Neuronal stem cell (in vitro differentiated cells): ENCODE data around the gene HSPA9.

ENCODE experiments used
- DNase-seq: peaks from one replicate; pipeline ENCODE4 v3.0.0-alpha.2; 2013; ENCODE audit warnings: low spot score
- H2AFZ ChIP-seq: one replicate; pipeline ENCODE4 v1.6.1; 2013; ENCODE audit warnings: mild to moderate bottlenecking, low read length, inconsistent platforms
- H2AK5ac ChIP-seq: 2 replicates; pipeline ENCODE4 v1.6.1; 2013; ENCODE audit warnings: low read depth, mild to moderate bottlenecking, inconsistent platforms, low read length, moderate library complexity, mixed read lengths
- H2BK120ac ChIP-seq: 2 replicates; pipeline ENCODE4 v1.6.1; 2013; ENCODE audit warnings: low read depth, mild to moderate bottlenecking, inconsistent platforms, low read length, moderate library complexity, mixed read lengths
- H2BK12ac ChIP-seq: one replicate; pipeline ENCODE4 v1.6.1; 2013; ENCODE audit warnings: low read length, inconsistent platforms
- H2BK15ac ChIP-seq: 2 replicates; pipeline ENCODE4 v1.6.1; 2013; ENCODE audit warnings: mild to moderate bottlenecking, low read length, inconsistent platforms, mixed read lengths
- H2BK5ac ChIP-seq: one replicate; pipeline ENCODE4 v1.6.1; 2013; ENCODE audit warnings: inconsistent platforms, mild to moderate bottlenecking, low read length, moderate library complexity
- H3K14ac ChIP-seq: one replicate; pipeline ENCODE4 v1.6.1; 2013; ENCODE audit warnings: low read length, inconsistent platforms
- H3K18ac ChIP-seq: 2 replicates; pipeline ENCODE4 v1.6.1; 2013; ENCODE audit warnings: low read length, inconsistent platforms
- H3K23ac ChIP-seq: 2 replicates; pipeline ENCODE4 v1.6.1; 2013; ENCODE audit warnings: low read depth, mild to moderate bottlenecking, mixed read lengths, low read length, inconsistent platforms; ENCODE audit not compliant: poor library complexity
- H3K27ac ChIP-seq: replicated peaks from 3 replicates; pipeline ENCODE4 v1.5.1; 2013; ENCODE audit warnings: low read length, inconsistent platforms
- H3K27me3 ChIP-seq, 3 experiments: 2 replicates each; pipeline ENCODE4 v1.6.1; 2013; ENCODE audit warnings: low read length in 3 of 3, mild to moderate bottlenecking in 2 of 3, inconsistent platforms in 1 of 3, low read depth in 1 of 3, mixed read lengths in 1 of 3, moderate library complexity in 1 of 3; ENCODE audit not compliant: control insufficient read depth in 3 of 3, insufficient read depth in 3 of 3
- H3K36me3 ChIP-seq, 2 donors: replicated peaks in 1 of 2; 2 replicates each; pipeline ENCODE4 v1.6.1; 2013; ENCODE audit warnings: low read length in 2 of 2; ENCODE audit not compliant: control insufficient read depth in 2 of 2, insufficient read depth in 2 of 2
- H3K4ac ChIP-seq: 2 replicates; pipeline ENCODE4 v1.6.1; 2013; ENCODE audit warnings: inconsistent platforms, mild to moderate bottlenecking, low read length, moderate library complexity
- H3K4me1 ChIP-seq, 2 donors: 1 replicate in 1 of 2; 2 replicates in 1 of 2; pipeline ENCODE4 v1.6.1; 2013; ENCODE audit warnings: low read length in 2 of 2, low read depth in 1 of 2; ENCODE audit not compliant: control insufficient read depth in 2 of 2, insufficient read depth in 1 of 2
- H3K4me2 ChIP-seq: one replicate; pipeline ENCODE4 v1.6.1; 2013; ENCODE audit warnings: mild to moderate bottlenecking, low read length, inconsistent platforms; ENCODE audit not compliant: insufficient read depth, poor library complexity, severe bottlenecking
- H3K4me3 ChIP-seq, 2 donors: 2 replicates each; pipeline ENCODE4 v1.5.1; 2013; ENCODE audit warnings: low read length in 2 of 2, mild to moderate bottlenecking in 2 of 2, inconsistent platforms in 1 of 2, moderate library complexity in 1 of 2
- H3K79me1 ChIP-seq: one replicate; pipeline ENCODE4 v1.6.1; 2013; ENCODE audit warnings: low read depth, mild to moderate bottlenecking, inconsistent platforms, low read length, moderate library complexity
- H3K9ac ChIP-seq: one replicate; pipeline ENCODE4 v1.6.1; 2013; ENCODE audit warnings: mild to moderate bottlenecking, low read depth, low read length, inconsistent platforms; ENCODE audit not compliant: poor library complexity
- H3K9me3 ChIP-seq, 2 donors: replicated peaks in 1 of 2; 2 replicates each; pipeline versions ENCODE3 to v1.6.1; 2013; ENCODE audit warnings: low read length in 2 of 2, mild to moderate bottlenecking in 2 of 2, inconsistent platforms in 1 of 2, low read depth in 1 of 2, mixed read lengths in 1 of 2, moderate library complexity in 1 of 2; ENCODE audit not compliant: control insufficient read depth in 2 of 2, insufficient read depth in 1 of 2
- H4K8ac ChIP-seq: one replicate; pipeline ENCODE4 v1.6.1; 2013; ENCODE audit warnings: low read depth, mild to moderate bottlenecking, inconsistent platforms, low read length, moderate library complexity
- H4K91ac ChIP-seq: one replicate; pipeline ENCODE4 v1.6.1; 2013; ENCODE audit warnings: low read length, low read depth, mild to moderate bottlenecking, inconsistent platforms; ENCODE audit not compliant: poor library complexity
- WGBS, 2 donors: extraction: QIAGEN DNeasy Blood & Tissue Kit; methylation state at CpG; one replicate each; pipeline ENCODE4 v1.1.7; 2013; ENCODE audit warnings: missing lambda C conversion rate in 2 of 2, mixed read lengths in 1 of 2; ENCODE audit not compliant: insufficient read length in 2 of 2, insufficient replicate concordance in 1 of 2; ENCODE audit errors: extremely low coverage in 2 of 2; 5-methylcytosine and 5-hydroxymethylcytosine counted together

The HSPA9 gene

DNA sequence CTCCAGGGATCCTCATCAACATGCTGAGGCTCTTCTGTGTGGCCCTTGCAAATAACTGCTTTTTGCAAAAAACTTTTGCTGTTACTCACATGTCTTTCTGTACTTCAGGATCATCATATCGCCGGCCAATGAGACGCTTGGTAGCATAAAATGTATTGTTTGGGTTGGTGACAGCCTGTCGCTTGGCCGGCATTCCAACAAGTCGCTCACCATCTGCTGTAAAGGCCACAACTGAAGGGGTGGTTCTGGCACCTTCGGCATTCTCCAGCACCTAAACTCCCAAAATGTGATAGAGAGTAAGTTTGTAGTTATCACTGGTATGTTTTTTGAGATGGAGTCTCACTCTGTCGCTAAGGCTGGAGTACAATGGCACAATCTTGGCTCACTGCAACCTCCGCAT lies 4.3 kb downstream of the HSPA9 start:
- Histone ChIP-seq H3K14ac (no peak overlapping the region), H3K36me3 (peaks cover 41 to 85% of the 10 kb centered on the region in 2 donors)

DNA sequence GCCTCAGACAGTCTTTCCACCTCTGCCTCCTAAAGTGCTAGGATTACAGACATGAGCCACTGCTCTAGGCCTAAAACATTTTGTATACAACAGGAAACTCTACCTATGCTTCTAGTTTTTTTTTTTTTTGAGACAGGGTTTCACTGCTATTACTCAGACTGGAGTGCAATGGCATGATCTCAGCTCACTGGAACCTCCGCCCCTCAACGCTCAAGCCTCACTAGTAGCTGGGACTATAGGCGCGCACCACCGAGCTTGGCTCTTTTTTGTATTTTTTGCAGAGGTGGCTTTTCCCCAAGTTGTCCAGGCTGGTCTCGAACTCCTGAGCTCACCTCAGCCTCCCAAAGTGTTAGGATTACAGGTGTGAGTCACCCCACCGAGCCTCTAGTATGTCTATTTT lies 5.4 kb downstream of the HSPA9 start:
- Histone ChIP-seq H3K4me1 (peaks cover 0 to 6% of the 10 kb centered on the region in 2 donors), H3K9ac (no peak overlapping the region), H3K18ac (no peak overlapping the region), H2BK15ac (no peak overlapping the region), H3K27me3 (no peaks in the 10 kb centered on the region), H3K23ac (no peak overlapping the region), H2BK120ac (no peak overlapping the region), H2AK5ac (no peak overlapping the region), H2BK5ac (no peak overlapping the region), H3K36me3 (peaks cover 51 to 96% of the 10 kb centered on the region in 2 donors), H3K79me1 (no peaks in the 10 kb centered on the region), H2BK12ac (no peak overlapping the region), H3K4me3 (no peak overlapping the region), H3K27ac (no peak overlapping the region), H3K14ac (no peak overlapping the region), H3K9me3 (no peaks in the 10 kb centered on the region), H2AFZ (no peak overlapping the region), H4K8ac (no peak overlapping the region), H3K4ac (no peak overlapping the region), H3K4me2 (no peak overlapping the region), H4K91ac (no peak overlapping the region)
- no peak for DNase-seq
- no CpG with 5 or more reads among the region's 7 CpGs for WGBS, 2 donors

More for the DNA sequence above, 4.3 kb downstream of the HSPA9 start:
- H3K18ac ChIP-seq: no peak overlapping the region
- no peak overlapping the region for H2BK15ac ChIP-seq
- peaks cover 0 to 8% of the 10 kb centered on the region in 2 donors for H3K4me1 ChIP-seq
- DNase-seq: no peak
- no peaks in the 10 kb centered on the region for H3K27me3 ChIP-seq
- no peak overlapping the region for H2BK5ac ChIP-seq
- H2BK120ac ChIP-seq: no peak overlapping the region
- whole genome bisulfite sequencing, 2 donors: no CpG with 5 or more reads among the region's 9 CpGs
- no peaks in the 10 kb centered on the region for H3K79me1 ChIP-seq
- H3K9ac ChIP-seq: no peak overlapping the region
- H3K9me3 ChIP-seq: no peaks in the 10 kb centered on the region
- no peak overlapping the region for H3K23ac ChIP-seq
- no peak overlapping the region for H2BK12ac ChIP-seq
- no peak overlapping the region for H4K91ac ChIP-seq
- H3K4me2 ChIP-seq: no peak overlapping the region
- H4K8ac ChIP-seq: no peak overlapping the region
- no peak overlapping the region for H3K4me3 ChIP-seq
- no peak overlapping the region for H2AK5ac ChIP-seq
- no peak overlapping the region for H3K4ac ChIP-seq
- H3K27ac ChIP-seq: no peak overlapping the region
- no peak overlapping the region for H2AFZ ChIP-seq

DNA sequence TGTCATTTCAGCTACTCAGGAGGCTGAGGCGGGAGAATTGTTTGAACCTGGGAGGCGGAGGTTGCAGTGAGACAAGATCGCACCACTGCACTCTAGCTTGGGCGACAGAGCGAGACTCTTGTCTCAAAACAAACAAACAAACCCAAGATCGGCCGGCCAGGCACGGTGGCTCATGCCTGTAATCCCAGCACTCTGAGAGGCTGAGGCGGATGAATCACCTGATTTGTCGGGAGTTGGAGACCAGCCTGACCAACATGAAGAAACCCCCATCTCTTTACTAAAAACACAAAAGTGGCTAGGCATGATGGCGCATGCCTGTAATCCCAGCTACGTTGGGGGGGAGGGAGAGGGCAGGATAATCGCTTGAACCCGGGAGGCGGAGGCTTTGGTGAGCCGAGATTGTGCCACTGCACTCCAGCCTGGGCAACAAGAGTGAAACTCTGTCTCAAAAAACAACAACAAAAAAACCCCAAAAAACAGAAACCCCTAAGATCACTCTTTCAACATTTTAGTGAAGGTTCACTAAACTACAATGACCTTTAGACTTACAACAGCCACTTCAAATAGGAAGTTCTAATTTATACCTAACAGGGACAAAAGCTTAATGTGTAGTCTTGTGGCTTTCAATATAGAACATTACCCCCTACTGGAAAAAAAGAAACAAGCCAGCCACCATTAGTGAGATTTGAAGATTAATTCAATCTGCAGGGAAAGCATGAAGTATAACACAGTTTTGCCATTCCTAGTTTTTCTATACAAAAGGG lies 7.0 kb downstream of the HSPA9 start:
- Histone ChIP-seq H3K79me1 (peaks cover 2% of the 10 kb centered on the region), H4K91ac (no peak overlapping the region), H3K14ac (no peak overlapping the region), H3K36me3 (peaks cover 53 to 100% of the 10 kb centered on the region in 2 donors), H2BK120ac (no peak overlapping the region), H3K4ac (no peak overlapping the region), H3K9ac (no peak overlapping the region), H2AFZ (no peak overlapping the region), H3K27me3 (no peaks in the 10 kb centered on the region), H2BK15ac (no peak overlapping the region), H4K8ac (no peak overlapping the region), H3K4me1 (no peaks in the 10 kb centered on the region), H3K9me3 (no peaks in the 10 kb centered on the region), H2BK5ac (no peak overlapping the region), H3K18ac (no peak overlapping the region), H2BK12ac (no peak overlapping the region), H3K27ac (no peak overlapping the region), H3K4me2 (no peak overlapping the region), H3K4me3 (no peak overlapping the region), H2AK5ac (no peak overlapping the region), H3K23ac (no peak overlapping the region)
- WGBS, 2 donors: no CpG with 5 or more reads among the region's 16 CpGs
- no peak for DNase-seq

DNA sequence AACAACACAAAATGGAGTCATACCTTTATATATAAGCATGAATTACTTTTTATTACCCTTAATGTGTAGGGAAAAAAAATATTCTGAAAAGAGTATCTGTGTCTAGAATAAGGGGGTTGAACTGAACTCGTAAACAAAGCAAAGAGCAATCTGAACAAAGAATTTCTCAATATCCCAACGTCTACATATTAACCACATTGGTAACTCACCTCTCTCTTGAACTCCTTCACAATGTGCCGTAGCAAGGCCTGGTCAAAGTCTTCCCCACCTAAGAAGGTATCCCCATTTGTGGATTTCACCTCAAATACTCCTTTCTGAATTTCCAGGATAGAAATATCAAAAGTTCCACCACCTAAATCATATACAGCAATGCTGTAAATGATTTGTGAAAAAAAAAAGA lies 8.4 kb downstream of the HSPA9 start:
- no CpG with 5 or more reads among the region's 3 CpGs for WGBS, 2 donors
- peaks cover 48 to 96% of the 10 kb centered on the region in 2 donors for H3K36me3 ChIP-seq

More for the DNA sequence above, 8.4 kb downstream of the HSPA9 start:
- no peaks in the 10 kb centered on the region for H3K9me3 ChIP-seq
- H3K27me3 ChIP-seq: no peaks in the 10 kb centered on the region
- H3K4ac ChIP-seq: no peak overlapping the region
- DNase-seq: no peak
- H2AK5ac ChIP-seq: no peak overlapping the region
- H3K27ac ChIP-seq: no peak overlapping the region
- H3K14ac ChIP-seq: no peak overlapping the region
- H3K9ac ChIP-seq: no peak overlapping the region
- no peak overlapping the region for H4K91ac ChIP-seq
- no peak overlapping the region for H3K4me2 ChIP-seq
- H2BK15ac ChIP-seq: no peak overlapping the region
- H2BK5ac ChIP-seq: no peak overlapping the region
- H4K8ac ChIP-seq: no peak overlapping the region
- peaks cover 2% of the 10 kb centered on the region for H3K79me1 ChIP-seq
- H3K4me1 ChIP-seq: no peaks in the 10 kb centered on the region
- no peak overlapping the region for H2BK120ac ChIP-seq
- no peak overlapping the region for H3K23ac ChIP-seq
- H3K18ac ChIP-seq: no peak overlapping the region
- no peak overlapping the region for H2AFZ ChIP-seq
- no peak overlapping the region for H2BK12ac ChIP-seq
- H3K4me3 ChIP-seq: no peak overlapping the region
